Fibroblast of the aortic adventitia (primary cell): ENCODE measurements around the gene UNC119B. TPM values are rescaled to one million over a fixed set of nuclear protein-coding genes. Genes with fewer than 3 reads are reported as not detected.
"Not testable (repeated sequence)": the region's sequence is repeated elsewhere in the genome, so short reads cannot be mapped to it uniquely, and the experiment has no call there.

Source experiments
- DNase-seq: peaks from one replicate; pipeline ENCODE4 v3.0.0-alpha.2; 2010; ENCODE audit warnings: low read depth
- H3K4me3 ChIP-seq: 2 replicates; pipeline ENCODE4 v1.5.1; 2011; ENCODE audit warnings: low read depth, mild to moderate bottlenecking, control low read depth, low read length, moderate library complexity
- CTCF ChIP-seq: IDR thresholded peaks from 2 replicates; pipeline ENCODE4 v1.5.1; 2011; ENCODE audit warnings: mild to moderate bottlenecking, low read length, control low read depth, inconsistent platforms; ENCODE audit not compliant: insufficient read depth
- total RNA-seq: library from RNA; depleted of rRNA; stranded (reverse); fragments of >200 nt; gene quantifications from 2 replicates; pipeline ENCODE4 v1.2.3, GENCODE V29; 2012; ENCODE audit warnings: low replicate concordance

UNC119B gene
- total RNA-seq, 1 donor: 19.8 TPM

GRCh38 chr12:120668868-120669840 lies 41.1 kb upstream of the UNC119B start:
- DNase-seq: peak; percentile 58
- no peak for TF ChIP-seq CTCF
- no peak overlapping the region for H3K4me3 ChIP-seq

- not testable (repeated sequence) for DNase-seq, H3K4me3 ChIP-seq
Observed at GRCh38 chr12:120670237-120670636, 40.0 kb upstream of the UNC119B start.

- H3K4me3 ChIP-seq: no peak overlapping the region
- no peak for TF ChIP-seq CTCF
Observed at GRCh38 chr12:120670667-120671066, 39.6 kb upstream of the UNC119B start.

GRCh38 chr12:120674097-120674636 lies 36.1 kb upstream of the UNC119B start:
- no peak overlapping the region for H3K4me3 ChIP-seq
- no peak for DNase-seq
- no peak for TF ChIP-seq CTCF

More at GRCh38 chr12:120670667-120671066, 39.6 kb upstream of the UNC119B start:
- DNase-seq: no peak

GRCh38 chr12:120677765-120678473 lies 32.3 kb upstream of the UNC119B start:
- TF ChIP-seq CTCF: no peak
- DNase-seq: no peak
- no peak overlapping the region for H3K4me3 ChIP-seq

GRCh38 chr12:120678572-120678971 lies 31.7 kb upstream of the UNC119B start:
- DNase-seq: no peak
- no peak for TF ChIP-seq CTCF
- no peak overlapping the region for H3K4me3 ChIP-seq
